Ishikawa (cell line): ENCODE measurements around the gene ANKRD13A.
A peak's percentile ranks its signal among the peaks of the same experiment; 100 is the strongest.

Experiments used
- CEBPB ChIP-seq: IDR thresholded peaks from 2 replicates; pipeline ENCODE4 v1.6.1; 2012
- CREB1 ChIP-seq: IDR thresholded peaks from 2 replicates; pipeline ENCODE4 v1.6.1; 2012; ENCODE audit warnings: low read depth
- EGR1 ChIP-seq: IDR thresholded peaks from 2 replicates; pipeline ENCODE4 v1.6.1; 2012
- EP300 ChIP-seq: IDR thresholded peaks from 2 replicates; pipeline ENCODE4 v1.6.1; 2012; ENCODE audit warnings: borderline replicate concordance
- FOXM1 ChIP-seq: IDR thresholded peaks from 2 replicates; pipeline ENCODE4 v1.6.1; 2012; ENCODE audit warnings: low read depth, borderline replicate concordance
- NFIC ChIP-seq: IDR thresholded peaks from 2 replicates; pipeline ENCODE4 v1.6.1; 2012
- RAD21 ChIP-seq: IDR thresholded peaks from 2 replicates; pipeline ENCODE4 v1.6.1; 2012; ENCODE audit warnings: low read depth
- TAF1 ChIP-seq: IDR thresholded peaks from 2 replicates; pipeline ENCODE4 v1.6.1; 2012; ENCODE audit warnings: low read depth, mild to moderate bottlenecking
- TCF12 ChIP-seq: IDR thresholded peaks from 2 replicates; pipeline ENCODE4 v1.6.1; 2012; ENCODE audit warnings: low read depth
- TEAD4 ChIP-seq: IDR thresholded peaks from 2 replicates; pipeline ENCODE4 v1.6.1; 2012
- YY1 ChIP-seq: IDR thresholded peaks from 2 replicates; pipeline ENCODE4 v1.6.1; 2012; ENCODE audit warnings: low read depth
- ZBTB7A ChIP-seq: IDR thresholded peaks from 2 replicates; pipeline ENCODE4 v1.6.1; 2012; ENCODE audit warnings: low read depth
- TF ChIP-seq, protein P1 (sequence below): IDR thresholded peaks from 2 replicates; pipeline ENCODE4 v1.6.1; 2012; ENCODE audit warnings: low read depth, mild to moderate bottlenecking
- TF ChIP-seq, protein P2 (sequence below): IDR thresholded peaks from 2 replicates; pipeline ENCODE4 v1.6.1; 2012
- TF ChIP-seq, protein P3 (sequence below): IDR thresholded peaks from 2 replicates; pipeline ENCODE4 v1.6.1; 2012

The ANKRD13A gene

DNA sequence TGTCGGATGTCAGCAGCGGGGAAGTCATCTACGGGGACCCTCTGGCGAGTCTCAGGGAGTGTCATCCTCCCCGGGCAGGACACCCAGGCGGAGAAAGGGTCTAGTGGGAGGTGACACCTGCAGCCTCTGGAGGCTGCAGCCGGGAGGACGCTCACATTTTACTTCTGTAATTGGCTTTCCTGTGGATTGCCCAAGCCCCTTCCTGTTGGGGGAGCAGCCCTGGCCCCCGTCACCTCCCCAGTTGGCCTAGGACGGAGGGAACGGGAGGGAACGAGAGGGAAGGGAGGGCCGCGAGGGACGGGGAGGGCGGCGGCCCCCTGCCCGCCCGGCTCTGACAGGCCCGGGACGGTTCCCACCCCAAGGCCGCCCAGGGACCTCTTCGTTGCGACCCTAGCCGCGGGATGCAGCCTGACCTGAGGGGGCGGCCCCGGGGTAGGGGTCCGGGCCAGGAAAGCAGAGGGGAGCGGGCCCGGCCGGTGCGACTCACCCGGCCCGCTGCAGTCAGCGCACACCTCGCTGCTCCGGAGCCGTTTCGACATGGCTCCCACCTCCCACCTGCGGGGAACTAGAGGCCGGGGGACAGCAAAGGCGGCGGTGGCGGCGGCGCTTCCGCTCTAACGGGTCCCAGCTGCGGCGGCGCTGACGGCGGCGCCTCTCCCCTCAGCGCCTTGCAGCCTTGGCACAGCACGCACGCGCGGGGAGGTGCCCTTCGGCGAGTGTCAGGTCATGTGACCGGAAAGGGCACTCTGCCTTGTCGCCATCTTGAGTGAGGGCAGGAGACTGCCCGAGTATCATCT, 3.3 kb upstream of the ANKRD13A start, which contains the start of gene GIT2:
TSS of gene GIT2 (minus strand) at position 683 of the 797 bp plus-strand sequence. CDS start at position 539, 144 bp downstream.
- TF ChIP-seq, protein P1, sequence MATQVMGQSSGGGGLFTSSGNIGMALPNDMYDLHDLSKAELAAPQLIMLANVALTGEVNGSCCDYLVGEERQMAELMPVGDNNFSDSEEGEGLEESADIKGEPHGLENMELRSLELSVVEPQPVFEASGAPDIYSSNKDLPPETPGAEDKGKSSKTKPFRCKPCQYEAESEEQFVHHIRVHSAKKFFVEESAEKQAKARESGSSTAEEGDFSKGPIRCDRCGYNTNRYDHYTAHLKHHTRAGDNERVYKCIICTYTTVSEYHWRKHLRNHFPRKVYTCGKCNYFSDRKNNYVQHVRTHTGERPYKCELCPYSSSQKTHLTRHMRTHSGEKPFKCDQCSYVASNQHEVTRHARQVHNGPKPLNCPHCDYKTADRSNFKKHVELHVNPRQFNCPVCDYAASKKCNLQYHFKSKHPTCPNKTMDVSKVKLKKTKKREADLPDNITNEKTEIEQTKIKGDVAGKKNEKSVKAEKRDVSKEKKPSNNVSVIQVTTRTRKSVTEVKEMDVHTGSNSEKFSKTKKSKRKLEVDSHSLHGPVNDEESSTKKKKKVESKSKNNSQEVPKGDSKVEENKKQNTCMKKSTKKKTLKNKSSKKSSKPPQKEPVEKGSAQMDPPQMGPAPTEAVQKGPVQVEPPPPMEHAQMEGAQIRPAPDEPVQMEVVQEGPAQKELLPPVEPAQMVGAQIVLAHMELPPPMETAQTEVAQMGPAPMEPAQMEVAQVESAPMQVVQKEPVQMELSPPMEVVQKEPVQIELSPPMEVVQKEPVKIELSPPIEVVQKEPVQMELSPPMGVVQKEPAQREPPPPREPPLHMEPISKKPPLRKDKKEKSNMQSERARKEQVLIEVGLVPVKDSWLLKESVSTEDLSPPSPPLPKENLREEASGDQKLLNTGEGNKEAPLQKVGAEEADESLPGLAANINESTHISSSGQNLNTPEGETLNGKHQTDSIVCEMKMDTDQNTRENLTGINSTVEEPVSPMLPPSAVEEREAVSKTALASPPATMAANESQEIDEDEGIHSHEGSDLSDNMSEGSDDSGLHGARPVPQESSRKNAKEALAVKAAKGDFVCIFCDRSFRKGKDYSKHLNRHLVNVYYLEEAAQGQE: no peak
- TF ChIP-seq CREB1: peak; percentile 24; the same call in 1 of the 2 replicates
- TF ChIP-seq ZBTB7A: peak; percentile 81
- TF ChIP-seq EP300: peak; percentile 30; the same call in 1 of the 2 replicates
- TF ChIP-seq FOXM1: no peak
- TF ChIP-seq, protein P2, sequence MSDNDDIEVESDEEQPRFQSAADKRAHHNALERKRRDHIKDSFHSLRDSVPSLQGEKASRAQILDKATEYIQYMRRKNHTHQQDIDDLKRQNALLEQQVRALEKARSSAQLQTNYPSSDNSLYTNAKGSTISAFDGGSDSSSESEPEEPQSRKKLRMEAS: peak; percentile 76
- TF ChIP-seq EGR1: peak; percentile 71
- TF ChIP-seq TAF1: peak; percentile 80
- TF ChIP-seq YY1: peak; percentile 99
- no peak; the same call in 1 of the 2 replicates for TF ChIP-seq TCF12
- TF ChIP-seq RAD21: no peak
- no peak for TF ChIP-seq TEAD4
- TF ChIP-seq, protein P3, sequence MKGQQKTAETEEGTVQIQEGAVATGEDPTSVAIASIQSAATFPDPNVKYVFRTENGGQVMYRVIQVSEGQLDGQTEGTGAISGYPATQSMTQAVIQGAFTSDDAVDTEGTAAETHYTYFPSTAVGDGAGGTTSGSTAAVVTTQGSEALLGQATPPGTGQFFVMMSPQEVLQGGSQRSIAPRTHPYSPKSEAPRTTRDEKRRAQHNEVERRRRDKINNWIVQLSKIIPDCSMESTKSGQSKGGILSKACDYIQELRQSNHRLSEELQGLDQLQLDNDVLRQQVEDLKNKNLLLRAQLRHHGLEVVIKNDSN: peak; percentile 98
- no peak for TF ChIP-seq NFIC
- TF ChIP-seq CEBPB: no peak

DNA sequence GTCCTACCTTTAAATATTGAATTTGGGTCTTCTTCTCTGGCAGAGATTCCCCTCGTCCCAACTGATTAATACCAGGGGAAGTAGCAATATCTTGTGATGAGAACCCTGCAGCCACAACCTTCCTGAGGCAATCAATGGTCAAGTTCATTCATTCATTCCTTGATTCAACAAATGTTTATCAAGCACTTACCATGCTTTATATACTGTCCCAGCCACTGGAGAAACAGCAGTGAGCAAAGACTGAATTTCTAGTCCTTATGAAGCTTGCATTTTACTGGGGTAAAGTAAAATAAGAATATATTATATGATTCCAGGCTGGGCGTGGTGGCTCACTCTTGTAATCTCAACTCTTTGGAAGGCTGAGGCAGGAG, 2.8 kb upstream of the ANKRD13A start:
- TF ChIP-seq FOXM1: no peak
- TF ChIP-seq, protein P2: no peak
- TF ChIP-seq, protein P1: no peak
- TF ChIP-seq ZBTB7A: no peak
- no peak for TF ChIP-seq NFIC

DNA sequence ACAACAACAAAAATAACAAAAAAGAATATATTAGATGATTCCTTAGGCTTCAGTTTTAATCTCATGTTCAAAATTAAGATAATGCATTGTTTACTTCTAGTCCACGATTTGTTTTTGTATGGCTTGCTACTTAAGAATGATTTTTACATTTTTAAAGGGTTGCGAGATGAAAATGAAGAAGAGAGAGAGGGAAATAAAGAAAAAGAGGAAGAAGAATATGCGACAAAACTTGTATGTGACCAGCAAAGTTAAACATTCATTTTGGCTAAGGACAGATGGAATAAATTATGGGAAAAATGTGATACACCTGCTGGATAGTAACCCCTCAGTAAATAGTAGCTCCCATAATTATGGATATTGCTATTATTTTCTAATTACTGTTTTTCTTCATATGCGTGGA, 1.8 kb upstream of the ANKRD13A start:
- TF ChIP-seq ZBTB7A: no peak
- no peak for TF ChIP-seq FOXM1

DNA sequence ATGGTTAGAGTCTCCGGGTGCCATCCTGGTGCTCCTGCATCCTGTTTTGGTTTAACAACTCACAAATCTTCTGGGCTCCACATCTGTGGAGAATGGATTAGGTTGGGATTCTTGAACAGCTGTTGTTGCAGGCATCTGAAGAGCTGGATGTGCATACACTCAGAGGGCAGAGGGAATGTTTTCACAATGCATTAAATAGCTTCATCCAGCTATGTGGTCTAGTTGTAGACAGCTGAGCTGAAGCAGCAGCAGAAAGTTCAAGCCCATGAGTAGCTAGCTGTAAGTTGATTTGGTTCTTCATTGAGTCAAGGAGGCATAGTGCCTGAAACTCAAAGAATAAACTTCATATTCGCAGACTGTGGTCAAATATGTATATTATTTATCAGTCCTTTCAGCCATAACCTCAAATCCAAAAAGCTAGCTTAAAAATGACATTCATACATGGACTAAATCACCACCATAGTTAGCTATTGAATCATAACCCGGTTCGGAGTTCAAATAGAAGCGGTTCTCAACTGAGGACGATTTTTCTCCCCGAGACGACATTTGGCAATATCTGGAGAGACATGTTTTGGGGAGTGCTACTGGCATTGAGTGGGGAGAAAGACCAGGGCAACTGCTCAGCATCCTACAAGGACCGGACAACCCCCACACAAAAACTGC, 858 bp upstream of the ANKRD13A start:
- TF ChIP-seq TAF1: no peak
- TF ChIP-seq, protein P3: no peak
- TF ChIP-seq ZBTB7A: no peak
- no peak for TF ChIP-seq EP300
- no peak for TF ChIP-seq FOXM1
- no peak for TF ChIP-seq RAD21
- TF ChIP-seq YY1: no peak
- TF ChIP-seq, protein P1: no peak
- no peak for TF ChIP-seq TEAD4
- TF ChIP-seq, protein P2: no peak
- no peak for TF ChIP-seq TCF12
- TF ChIP-seq NFIC: no peak
- no peak for TF ChIP-seq CEBPB
